ENCODE measurements around the gene CMTM4. TPM values are rescaled to one million over a fixed set of nuclear protein-coding genes. Genes with fewer than 3 reads are reported as not detected.
A peak's percentile ranks its signal among the peaks of the same experiment; 100 is the strongest.

The CMTM4 gene
- 1 to 10 TPM; 3.3 to 4.5 TPM for total RNA-seq

- ChIA-PET CTCF (interaction anchor here (0.5 to 1.6 kb wide), 10 partner anchors 16 to 546 kb away, joined by 3 to 5 read pairs (median 3); partner anchors contain the start of gene NAE1), POLR2A (interaction anchor here (0.9 kb wide), 1 partner anchor 145 kb away, joined by 3 read pairs; no protein-coding TSS in a partner anchor)
- no peaks in the 10 kb centered on the region for H3K9me3 Mint-ChIP-seq (ENCODE audit: low read depth)
- no peak within 1 kb of the TSS for H3K27ac Mint-ChIP-seq
- H3K27me3 Mint-ChIP-seq = peaks cover 10% of the 10 kb centered on the region
- intact Hi-C loops (cut with DNase I, micrococcal nuclease) = loop anchor here in 1 of 2 experiments (1.0 to 2.0 kb wide), 12 partner anchors 46 to 332 kb away; partner anchors contain the start of genes CBFB, CIAO2B, CKLF and CMTM3
- ATAC-seq (peak; percentile 96), DNase-seq (peak; percentile 87)
- H3K36me3 Mint-ChIP-seq (ENCODE audit: low read depth) = no peaks in the 10 kb centered on the region
- peaks cover 12% of the 10 kb centered on the region for H3K4me1 Mint-ChIP-seq
- peak within 1 kb of the TSS; percentile 73 for H3K4me3 Mint-ChIP-seq
Observed at GRCh38 chr16:66696669-66697630, at the start of gene CMTM4. TSS of gene CMTM4 (minus strand) at chr16:66696743. CDS start at chr16:66696525, 218 bp downstream.

- peaks cover 37% of the 10 kb centered on the region for H3K4me1 Mint-ChIP-seq
- DNase-seq (no peak), ATAC-seq (no peak)
- H3K27ac Mint-ChIP-seq = peak overlapping the region; percentile 34
- POLR2A ChIA-PET = no interaction called here
- H3K27me3 Mint-ChIP-seq = no peaks in the 10 kb centered on the region
- CTCF ChIA-PET = interaction anchor here (0.6 kb wide), 1 partner anchor 85 kb away, joined by 5 read pairs; the partner anchor contains the start of gene NAE1
- no peak overlapping the region for H3K4me3 Mint-ChIP-seq
- peaks cover 41% of the 10 kb centered on the region for H3K36me3 Mint-ChIP-seq (ENCODE audit: low read depth)
- no peaks in the 10 kb centered on the region for H3K9me3 Mint-ChIP-seq (ENCODE audit: low read depth)
- intact Hi-C loops (cut with DNase I, micrococcal nuclease) = no loop called here
Observed at GRCh38 chr16:66746048-66746447, 49.5 kb upstream of the CMTM4 start.

GRCh38 chr16:66741950-66742808, 45.6 kb upstream of the CMTM4 start:
- ChIA-PET CTCF (interaction anchor here (0.6 to 5.8 kb wide), 12 partner anchors 9 to 336 kb away, joined by 3 to 37 read pairs (median 6); partner anchors contain the start of gene DYNC1LI2), POLR2A (interaction anchor here (0.7 kb wide), 1 partner anchor 179 kb away, joined by 3 read pairs; no protein-coding TSS in a partner anchor)
- Mint-ChIP-seq H3K36me3 (ENCODE audit: low read depth) (peaks cover 47% of the 10 kb centered on the region), H3K27me3 (no peaks in the 10 kb centered on the region), H3K4me1 (peaks cover 23% of the 10 kb centered on the region), H3K9me3 (ENCODE audit: low read depth) (no peaks in the 10 kb centered on the region), H3K27ac (no peak overlapping the region), H3K4me3 (no peak overlapping the region)
- ATAC-seq = no peak
- intact Hi-C loops (cut with DNase I, micrococcal nuclease) = loop anchor here in 1 of 2 experiments (2.0 kb wide), 1 partner anchor 335 kb away; no protein-coding TSS in a partner anchor
- DNase-seq = no peak

GRCh38 chr16:66741169-66741900, 44.8 kb upstream of the CMTM4 start:
- intact Hi-C loops (cut with DNase I, micrococcal nuclease) = loop anchor here in 1 of 2 experiments (2.0 kb wide), 1 partner anchor 335 kb away; no protein-coding TSS in a partner anchor
- CTCF ChIA-PET = interaction anchor here (0.6 to 5.8 kb wide), 23 partner anchors 8 to 335 kb away, joined by 3 to 37 read pairs (median 4); partner anchors contain the start of gene DYNC1LI2
- Mint-ChIP-seq H3K27ac (no peak overlapping the region), H3K27me3 (no peaks in the 10 kb centered on the region), H3K4me1 (peaks cover 16% of the 10 kb centered on the region), H3K36me3 (ENCODE audit: low read depth) (peaks cover 41% of the 10 kb centered on the region), H3K4me3 (no peak overlapping the region), H3K9me3 (ENCODE audit: low read depth) (no peaks in the 10 kb centered on the region)
- ATAC-seq (no peak), DNase-seq (no peak)
- POLR2A ChIA-PET = no interaction called here

DNA sequence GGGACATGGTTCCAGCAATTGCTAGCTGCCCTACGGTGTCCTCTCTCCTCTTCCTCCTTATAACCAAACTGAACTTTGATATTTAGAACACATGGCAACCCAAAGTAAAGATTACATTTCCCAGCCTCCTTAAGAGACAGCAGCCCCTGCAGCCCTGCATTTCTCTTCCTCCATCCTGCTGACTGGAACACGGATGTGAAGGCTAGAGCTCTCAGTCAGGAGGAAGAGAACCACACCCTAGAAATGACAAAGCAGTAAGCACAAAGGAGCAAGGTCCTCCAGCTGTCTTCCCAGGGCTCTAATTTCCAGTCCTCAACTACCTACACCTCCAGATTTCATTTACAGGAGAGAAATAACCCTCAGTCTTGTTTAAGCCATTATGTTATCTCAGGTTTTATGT, 44.0 kb upstream of the CMTM4 start:
- Mint-ChIP-seq H3K4me1 (peaks cover 16% of the 10 kb centered on the region), H3K4me3 (no peak overlapping the region), H3K36me3 (ENCODE audit: low read depth) (peaks cover 43% of the 10 kb centered on the region), H3K9me3 (ENCODE audit: low read depth) (no peaks in the 10 kb centered on the region), H3K27ac (no peak overlapping the region), H3K27me3 (no peaks in the 10 kb centered on the region)
- POLR2A ChIA-PET = no interaction called here
- CTCF ChIA-PET = interaction anchor here (0.6 to 5.8 kb wide), 25 partner anchors 9 to 334 kb away, joined by 3 to 37 read pairs (median 4); partner anchors contain the start of gene DYNC1LI2
- intact Hi-C loops (cut with DNase I, micrococcal nuclease) = loop anchor here (1.0 to 2.0 kb wide), 3 partner anchors 89 to 334 kb away; no protein-coding TSS in a partner anchor
- DNase-seq (no peak), ATAC-seq (no peak)

DNA sequence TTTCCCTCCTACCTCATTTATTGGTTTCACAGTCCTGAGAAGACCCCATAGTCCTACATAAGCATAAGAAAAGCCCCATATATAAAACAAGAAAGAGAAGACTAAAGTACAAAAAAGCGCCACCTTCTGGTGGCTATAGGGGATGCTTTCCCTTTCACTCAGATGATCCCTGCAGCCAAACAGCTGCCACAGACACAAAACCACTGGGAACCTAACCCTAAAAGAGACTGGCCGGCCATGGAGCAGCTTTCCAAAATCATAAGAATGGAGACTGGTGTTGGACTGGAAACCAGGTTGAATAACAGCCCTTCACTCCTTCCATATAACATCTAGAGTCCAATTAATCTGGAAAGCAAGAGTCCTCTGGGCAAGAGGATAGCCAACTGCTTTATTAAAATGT, 43.5 kb upstream of the CMTM4 start:
- peak; percentile 72 for ATAC-seq
- Mint-ChIP-seq H3K36me3 (ENCODE audit: low read depth) (peaks cover 45% of the 10 kb centered on the region), H3K27me3 (no peaks in the 10 kb centered on the region), H3K4me1 (peaks cover 16% of the 10 kb centered on the region), H3K9me3 (ENCODE audit: low read depth) (no peaks in the 10 kb centered on the region), H3K27ac (no peak overlapping the region), H3K4me3 (no peak overlapping the region)
- CTCF ChIA-PET = interaction anchor here (0.7 to 5.8 kb wide), 20 partner anchors 8 to 334 kb away, joined by 3 to 37 read pairs (median 4); partner anchors contain the start of gene DYNC1LI2
- peak; percentile 48 for DNase-seq
- POLR2A ChIA-PET = no interaction called here
- intact Hi-C loops (cut with DNase I, micrococcal nuclease) = loop anchor here (1.0 to 2.0 kb wide), 3 partner anchors 89 to 334 kb away; no protein-coding TSS in a partner anchor

GRCh38 chr16:66735891-66736290, 39.3 kb upstream of the CMTM4 start:
- Mint-ChIP-seq H3K27ac (peak overlapping the region; percentile 24), H3K27me3 (no peaks in the 10 kb centered on the region), H3K36me3 (ENCODE audit: low read depth) (peaks cover 32% of the 10 kb centered on the region), H3K4me1 (peaks cover 16% of the 10 kb centered on the region), H3K9me3 (ENCODE audit: low read depth) (no peaks in the 10 kb centered on the region), H3K4me3 (no peak overlapping the region)
- ATAC-seq (no peak), DNase-seq (peak; percentile 33)
- ChIA-PET CTCF (interaction anchor here (0.6 to 3.1 kb wide), 8 partner anchors 8 to 422 kb away, joined by 3 to 22 read pairs (median 4); no protein-coding TSS in a partner anchor), POLR2A (no interaction called here)
- intact Hi-C loops (cut with DNase I, micrococcal nuclease) = no loop called here

- intact Hi-C loops (cut with DNase I, micrococcal nuclease) = no loop called here
- ATAC-seq (no peak), DNase-seq (no peak)
- POLR2A ChIA-PET = no interaction called here
- Mint-ChIP-seq H3K27me3 (no peaks in the 10 kb centered on the region), H3K4me1 (peaks cover 4% of the 10 kb centered on the region), H3K9me3 (ENCODE audit: low read depth) (no peaks in the 10 kb centered on the region), H3K4me3 (no peak overlapping the region), H3K36me3 (ENCODE audit: low read depth) (peaks cover 15% of the 10 kb centered on the region), H3K27ac (peak overlapping the region; percentile 2)
- CTCF ChIA-PET = interaction anchor here (0.8 to 4.7 kb wide), 3 partner anchors 10 to 80 kb away, joined by 3 to 37 read pairs (median 3); no protein-coding TSS in a partner anchor
Observed at GRCh38 chr16:66731101-66731500, 34.6 kb upstream of the CMTM4 start.

DNA sequence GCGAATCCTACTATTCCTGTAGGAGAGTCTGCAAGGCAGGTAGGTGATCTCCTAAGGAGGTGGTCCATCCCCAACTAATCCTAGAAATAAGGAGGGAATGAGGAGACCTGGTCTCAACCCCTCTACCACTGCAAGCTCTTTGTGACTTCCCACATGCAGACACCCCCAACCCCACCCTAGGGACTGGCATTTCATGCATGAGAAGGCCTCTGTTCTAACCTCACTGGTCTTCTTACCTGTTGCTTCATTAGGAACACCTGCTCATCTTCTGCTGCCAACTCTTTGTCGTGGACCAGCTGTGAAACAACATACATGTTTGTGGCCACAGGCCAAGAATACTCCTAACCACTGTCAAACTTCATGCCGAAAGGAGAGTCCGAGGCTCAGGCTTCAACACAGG, 32.3 kb upstream of the CMTM4 start:
- no peaks in the 10 kb centered on the region for H3K9me3 Mint-ChIP-seq (ENCODE audit: low read depth)

More for the DNA sequence above, 32.3 kb upstream of the CMTM4 start:
- ATAC-seq (no peak), DNase-seq (no peak)
- Mint-ChIP-seq H3K36me3 (ENCODE audit: low read depth) (peaks cover 24% of the 10 kb centered on the region), H3K4me3 (no peak overlapping the region), H3K27me3 (no peaks in the 10 kb centered on the region), H3K27ac (no peak overlapping the region), H3K4me1 (no peaks in the 10 kb centered on the region)
- POLR2A ChIA-PET = interaction anchor here (0.5 kb wide), 1 partner anchor 140 kb away, joined by 5 read pairs; no protein-coding TSS in a partner anchor
- CTCF ChIA-PET = interaction anchor here (0.6 to 3.4 kb wide), 12 partner anchors 9 to 371 kb away, joined by 3 to 32 read pairs (median 4); partner anchors contain the start of gene DYNC1LI2
- intact Hi-C loops (cut with DNase I, micrococcal nuclease) = loop anchor here (1.0 to 5.0 kb wide), 2 partner anchors 138 kb away; no protein-coding TSS in a partner anchor
